ENCODE measurements around the gene TNNT3.
A peak's percentile ranks its signal among the peaks of the same experiment; 100 is the strongest.

The TNNT3 gene

DNA sequence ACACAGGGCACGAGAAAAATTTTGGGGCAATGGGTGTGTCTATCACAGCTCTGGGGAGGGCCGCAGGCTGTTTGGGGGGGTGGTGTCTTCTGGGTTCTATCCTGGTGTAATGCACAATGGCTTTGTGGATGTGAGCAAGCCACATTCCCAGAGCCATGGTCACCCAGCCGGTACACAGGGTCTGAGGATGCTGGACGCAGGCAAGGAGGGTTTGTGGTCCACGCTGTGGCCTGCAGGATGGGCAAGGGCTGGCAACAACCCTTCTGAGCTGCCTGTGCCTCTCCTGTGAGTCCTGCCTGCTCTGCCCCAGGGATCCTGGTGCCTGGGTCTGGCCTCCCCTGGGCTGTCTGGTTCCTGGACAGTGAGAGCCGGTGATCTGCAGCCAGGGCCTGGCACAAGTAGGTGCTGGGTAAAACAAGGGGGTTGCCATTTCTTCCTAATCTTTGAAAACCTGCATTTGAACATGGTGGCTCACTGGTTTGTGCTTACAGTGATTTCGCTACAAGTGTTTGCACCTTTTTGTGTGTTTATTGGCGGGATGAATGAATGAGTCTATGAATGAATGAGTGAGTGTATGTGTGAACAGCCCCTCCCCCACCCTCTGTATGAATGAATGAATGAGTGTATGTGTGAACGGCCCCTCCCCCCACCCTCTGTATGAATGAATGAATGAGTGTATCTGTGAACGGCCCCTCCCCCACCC, 23.2 kb downstream of the TNNT3 start:
- DNase-seq (ENCODE audit: low spot score) (peak; percentile 47), ATAC-seq (ENCODE audit: low read depth) (no peak)
- Histone ChIP-seq H3K36me3 (ENCODE audit: low read depth) (no peaks in the 10 kb centered on the region), H3K27me3 (ENCODE audit: insufficient read depth, poor library complexity, severe bottlenecking) (no peaks in the 10 kb centered on the region), H3K9me3 (ENCODE audit: severe bottlenecking) (no peaks in the 10 kb centered on the region), H3K4me1 (ENCODE audit: insufficient read depth, poor library complexity, severe bottlenecking) (peaks cover 9% of the 10 kb centered on the region), H3K27ac (ENCODE audit: poor library complexity, severe bottlenecking) (no peak overlapping the region), H3K4me3 (ENCODE audit: severe bottlenecking) (no peak overlapping the region)
- TF ChIP-seq, protein P1, sequence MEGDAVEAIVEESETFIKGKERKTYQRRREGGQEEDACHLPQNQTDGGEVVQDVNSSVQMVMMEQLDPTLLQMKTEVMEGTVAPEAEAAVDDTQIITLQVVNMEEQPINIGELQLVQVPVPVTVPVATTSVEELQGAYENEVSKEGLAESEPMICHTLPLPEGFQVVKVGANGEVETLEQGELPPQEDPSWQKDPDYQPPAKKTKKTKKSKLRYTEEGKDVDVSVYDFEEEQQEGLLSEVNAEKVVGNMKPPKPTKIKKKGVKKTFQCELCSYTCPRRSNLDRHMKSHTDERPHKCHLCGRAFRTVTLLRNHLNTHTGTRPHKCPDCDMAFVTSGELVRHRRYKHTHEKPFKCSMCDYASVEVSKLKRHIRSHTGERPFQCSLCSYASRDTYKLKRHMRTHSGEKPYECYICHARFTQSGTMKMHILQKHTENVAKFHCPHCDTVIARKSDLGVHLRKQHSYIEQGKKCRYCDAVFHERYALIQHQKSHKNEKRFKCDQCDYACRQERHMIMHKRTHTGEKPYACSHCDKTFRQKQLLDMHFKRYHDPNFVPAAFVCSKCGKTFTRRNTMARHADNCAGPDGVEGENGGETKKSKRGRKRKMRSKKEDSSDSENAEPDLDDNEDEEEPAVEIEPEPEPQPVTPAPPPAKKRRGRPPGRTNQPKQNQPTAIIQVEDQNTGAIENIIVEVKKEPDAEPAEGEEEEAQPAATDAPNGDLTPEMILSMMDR (IDR thresholded peaks at IDR 0.05; ENCODE audit: poor library complexity, severe bottlenecking) = no peak

DNA sequence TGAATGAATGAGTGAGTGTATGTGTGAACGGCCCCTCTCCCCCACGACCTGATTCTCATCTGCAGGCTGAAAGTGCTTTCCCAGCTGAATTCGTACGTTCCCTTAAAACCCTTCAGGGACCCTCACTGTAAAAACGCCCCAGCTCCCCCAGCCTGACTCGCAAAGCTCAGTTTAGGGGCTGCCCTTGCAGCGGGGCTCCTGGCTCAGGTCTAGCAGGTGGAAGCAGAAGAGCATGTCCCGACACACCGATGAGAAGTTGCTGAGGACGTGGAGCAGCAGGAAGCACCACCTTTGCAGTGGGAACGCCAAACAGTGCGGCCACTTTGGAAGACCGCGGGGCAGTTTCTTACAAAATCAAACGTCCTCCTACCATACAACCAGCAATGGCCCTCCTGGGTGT, 24.1 kb downstream of the TNNT3 start:
- peak; percentile 55 for ATAC-seq (ENCODE audit: low read depth)
- H3K4me3 ChIP-seq (ENCODE audit: severe bottlenecking) = peak overlapping the region; percentile 15
- peak overlapping the region; percentile 69 for H3K27ac ChIP-seq (ENCODE audit: poor library complexity, severe bottlenecking)
- H3K36me3 ChIP-seq (ENCODE audit: low read depth) = no peaks in the 10 kb centered on the region
- H3K27me3 ChIP-seq (ENCODE audit: insufficient read depth, poor library complexity, severe bottlenecking) = no peaks in the 10 kb centered on the region
- peak; percentile 38 for DNase-seq (ENCODE audit: low spot score)
- no peaks in the 10 kb centered on the region for H3K9me3 ChIP-seq (ENCODE audit: severe bottlenecking)
- H3K4me1 ChIP-seq (ENCODE audit: insufficient read depth, poor library complexity, severe bottlenecking) = peaks cover 9% of the 10 kb centered on the region
- TF ChIP-seq, protein P1 (IDR thresholded peaks at IDR 0.05; ENCODE audit: poor library complexity, severe bottlenecking) = no peak

DNA sequence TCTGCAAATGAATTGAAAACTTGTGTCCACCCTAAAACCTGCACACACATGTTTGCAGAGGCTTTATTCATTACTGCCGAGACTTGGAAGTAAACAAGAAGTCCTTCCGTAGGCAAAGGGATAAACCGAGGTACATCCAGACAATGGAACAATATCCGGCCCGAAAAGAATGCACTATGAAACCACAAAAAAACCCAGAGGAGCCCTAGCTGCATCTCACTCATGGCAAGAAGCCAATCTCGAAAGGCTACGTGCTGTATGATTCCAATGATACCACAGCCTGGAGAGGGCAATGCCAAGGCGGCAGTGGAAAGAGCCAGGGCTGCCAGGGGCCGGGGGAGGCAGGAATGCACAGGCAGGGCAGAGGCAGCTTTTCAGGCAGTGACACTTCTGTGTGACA, 24.5 kb downstream of the TNNT3 start:
- peaks cover 9% of the 10 kb centered on the region for H3K4me1 ChIP-seq (ENCODE audit: insufficient read depth, poor library complexity, severe bottlenecking)
- H3K27ac ChIP-seq (ENCODE audit: poor library complexity, severe bottlenecking) = peak overlapping the region; percentile 69
- TF ChIP-seq, protein P1 (IDR thresholded peaks at IDR 0.05; ENCODE audit: poor library complexity, severe bottlenecking) = no peak
- ATAC-seq (ENCODE audit: low read depth) (peak; percentile 67), DNase-seq (ENCODE audit: low spot score) (peak; percentile 54)
- H3K9me3 ChIP-seq (ENCODE audit: severe bottlenecking) = no peaks in the 10 kb centered on the region
- H3K4me3 ChIP-seq (ENCODE audit: severe bottlenecking) = peak overlapping the region; percentile 15
- H3K36me3 ChIP-seq (ENCODE audit: low read depth) = no peaks in the 10 kb centered on the region
- H3K27me3 ChIP-seq (ENCODE audit: insufficient read depth, poor library complexity, severe bottlenecking) = no peaks in the 10 kb centered on the region

DNA sequence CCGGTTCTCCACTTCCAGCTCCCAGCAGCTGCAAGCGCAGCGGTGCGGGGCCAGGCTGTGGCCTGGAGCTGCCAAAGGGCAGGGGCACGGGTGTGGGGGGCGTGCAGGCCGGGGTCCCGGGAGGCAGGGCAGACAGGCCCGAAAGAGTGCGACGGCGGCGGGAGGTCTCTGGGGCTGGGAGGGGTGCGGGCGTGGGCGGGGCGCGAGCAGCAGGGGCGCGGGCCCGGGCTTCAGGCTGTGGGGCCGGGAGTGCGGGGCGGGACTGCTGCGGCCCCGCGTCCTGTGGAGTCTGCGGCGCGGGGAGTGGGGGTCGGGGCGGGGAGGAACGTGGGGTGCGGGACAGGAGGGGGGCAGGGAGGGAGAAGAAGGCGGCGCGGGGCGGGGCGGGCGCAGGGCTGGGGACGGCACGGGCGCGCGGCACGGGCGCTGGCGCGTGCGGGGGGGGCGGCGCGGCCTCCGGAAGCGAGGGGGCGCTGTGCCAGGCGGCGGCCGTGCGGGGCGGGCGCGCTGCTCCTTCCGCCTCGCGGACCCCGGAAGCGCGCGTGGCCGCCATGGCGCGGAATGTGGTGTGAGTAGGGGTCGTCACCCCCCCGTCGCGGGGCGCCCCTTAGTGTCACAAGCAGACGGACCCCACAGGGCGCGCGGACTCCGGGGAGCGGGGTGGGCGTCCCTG, 27.4 kb downstream of the TNNT3 start, which contains the start of gene MRPL23:
TSS of gene MRPL23 (plus strand) at position 521 of the 673 bp plus-strand sequence. CDS start at position 552, 31 bp downstream.
- H3K4me3 ChIP-seq (ENCODE audit: severe bottlenecking) = no peak within 1 kb of the TSS
- no peak within 1 kb of the TSS for H3K27ac ChIP-seq (ENCODE audit: poor library complexity, severe bottlenecking)
- H3K9me3 ChIP-seq (ENCODE audit: severe bottlenecking) = no peaks in the 10 kb centered on the region
- H3K4me1 ChIP-seq (ENCODE audit: insufficient read depth, poor library complexity, severe bottlenecking) = peaks cover 9% of the 10 kb centered on the region
- no peaks in the 10 kb centered on the region for H3K27me3 ChIP-seq (ENCODE audit: insufficient read depth, poor library complexity, severe bottlenecking)
- ATAC-seq (ENCODE audit: low read depth) (no peak), DNase-seq (ENCODE audit: low spot score) (no peak)
- no peaks in the 10 kb centered on the region for H3K36me3 ChIP-seq (ENCODE audit: low read depth)
- TF ChIP-seq, protein P1 (IDR thresholded peaks at IDR 0.05; ENCODE audit: poor library complexity, severe bottlenecking) = no peak

Measured in RWPE2 (cell line).